NCI-H128 (cell line): ENCODE data around the gene TSEN2.
"Not testable (repeated sequence)": the region's sequence is repeated elsewhere in the genome, so short reads cannot be mapped to it uniquely, and the experiment has no call there.

ENCODE experiments used
- DNase-seq: peaks from one replicate; lab custom pipeline; 2025; ENCODE audit not compliant: unreplicated experiment; lab: John Stamatoyannopoulos, UW

The TSEN2 gene

GRCh38 chr3:12471241-12471640 lies 13.0 kb upstream of the TSEN2 start:
- no peak for DNase-seq

GRCh38 chr3:12472000-12472610 lies 12.2 kb upstream of the TSEN2 start:
- DNase-seq: no peak

GRCh38 chr3:12472796-12473195 lies 11.5 kb upstream of the TSEN2 start:
- no peak for DNase-seq

GRCh38 chr3:12473511-12473910 lies 10.8 kb upstream of the TSEN2 start:
- no peak for DNase-seq

- DNase-seq: no peak
Measured at GRCh38 chr3:12476238-12476897, 7.9 kb upstream of the TSEN2 start.

DNA sequence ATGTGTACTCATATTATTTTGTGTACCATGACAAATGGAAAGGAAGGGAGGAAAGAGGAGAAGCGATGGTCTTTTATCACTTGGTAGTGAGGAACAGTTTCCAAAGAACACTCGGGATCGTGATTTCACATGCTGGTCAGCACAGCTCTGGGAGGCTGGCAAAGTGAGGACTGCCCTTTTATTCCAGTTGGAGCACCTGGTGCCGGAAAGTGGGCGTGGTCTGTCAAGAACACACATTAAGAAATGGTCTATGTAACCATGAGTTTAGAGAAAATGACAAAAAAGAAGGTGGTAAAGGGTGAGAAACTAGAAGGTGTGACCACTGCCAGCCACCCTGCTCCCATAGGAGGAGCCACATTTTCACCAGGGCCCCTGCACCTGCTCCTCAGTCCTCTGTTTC lies 7.0 kb upstream of the TSEN2 start:
- DNase-seq: no peak

- no peak for DNase-seq
Measured at GRCh38 chr3:12478326-12478725, 6.0 kb upstream of the TSEN2 start.

GRCh38 chr3:12479198-12479597 lies 5.1 kb upstream of the TSEN2 start:
- not testable (repeated sequence) for DNase-seq

DNA sequence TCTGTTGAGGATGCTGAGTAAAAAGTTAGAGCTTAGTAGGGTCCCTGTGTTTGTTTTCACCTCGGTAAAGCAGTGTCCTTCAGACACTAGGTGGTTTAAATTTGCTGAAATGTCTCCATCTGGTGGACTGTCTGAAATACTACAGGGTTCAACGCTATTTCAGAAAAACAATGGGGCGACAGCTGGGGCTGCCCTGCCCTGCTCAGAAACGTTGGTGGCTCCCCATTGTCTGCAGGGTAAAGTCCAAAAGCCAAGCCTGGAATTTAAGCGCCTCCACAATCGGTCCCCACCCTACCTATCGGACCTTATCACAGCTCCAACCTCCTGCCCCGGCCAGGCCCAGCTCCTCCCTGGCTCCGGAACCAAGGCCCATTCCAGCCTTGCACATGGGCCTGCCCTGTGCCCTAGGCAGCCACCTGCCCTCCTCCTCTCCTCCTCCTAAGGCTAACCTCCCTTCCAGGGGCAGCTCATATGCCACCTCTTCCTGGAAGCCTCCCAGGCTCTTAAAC lies 4.3 kb upstream of the TSEN2 start:
- DNase-seq: no peak

DNA sequence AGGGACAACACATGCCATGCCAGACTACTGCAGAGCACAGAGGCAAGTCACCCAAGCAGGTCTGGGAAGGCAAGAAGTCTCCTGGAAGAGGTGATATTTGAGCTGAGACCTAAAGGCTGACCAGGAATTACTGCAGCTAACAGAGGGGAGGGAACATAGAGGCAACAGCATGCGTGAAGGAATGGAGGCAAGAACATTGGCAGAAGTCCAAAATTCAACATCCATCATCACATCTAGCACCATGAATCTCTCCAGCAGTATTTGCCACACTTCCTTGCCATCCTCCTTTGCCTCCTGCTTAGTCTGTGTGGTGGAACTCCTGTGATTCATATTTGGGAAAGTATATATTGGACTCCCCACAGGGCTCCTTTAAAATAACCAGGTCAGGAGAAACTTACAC lies 870 bp upstream of the TSEN2 start:
- no peak for DNase-seq

DNA sequence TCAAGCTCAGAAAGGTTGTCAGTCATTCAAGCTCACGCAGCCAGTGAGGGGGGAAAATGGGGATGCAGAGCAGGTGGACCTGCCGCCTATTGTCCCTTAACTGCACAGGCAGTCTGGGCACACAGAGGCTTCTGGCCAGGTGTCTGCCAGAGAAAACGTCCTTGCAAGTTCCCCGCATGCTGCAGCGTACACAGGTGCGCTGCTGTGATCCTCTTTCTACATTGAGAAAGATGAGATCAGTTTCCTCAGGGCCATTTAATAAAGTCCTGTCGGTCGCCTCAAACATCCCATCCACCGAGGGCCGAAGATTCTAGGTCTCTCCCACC lies 445 bp upstream of the TSEN2 start:
- no peak for DNase-seq

DNA sequence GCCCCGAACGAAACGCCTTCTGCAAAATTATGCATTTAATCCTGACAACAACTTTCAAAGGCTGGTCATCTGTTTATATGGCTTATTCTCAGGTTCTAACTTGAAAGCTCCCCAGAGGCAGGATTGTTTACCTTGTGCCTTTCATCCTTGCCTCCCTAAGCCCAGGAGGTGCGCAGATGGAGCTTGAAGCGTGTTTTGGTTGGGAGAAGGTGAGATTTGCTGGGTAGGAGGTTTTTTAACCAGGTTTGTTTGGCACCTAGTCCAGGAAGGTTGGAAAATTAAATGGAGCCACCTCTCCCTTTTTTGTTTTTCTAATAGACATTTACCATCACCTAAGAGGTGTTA lies 675 bp downstream of the TSEN2 start:
- DNase-seq: no peak

GRCh38 chr3:12486001-12486400 lies 1.7 kb downstream of the TSEN2 start:
- DNase-seq: no peak

GRCh38 chr3:12486916-12487315 lies 2.6 kb downstream of the TSEN2 start:
- no peak for DNase-seq

GRCh38 chr3:12487336-12487735 lies 3.1 kb downstream of the TSEN2 start:
- DNase-seq: no peak

GRCh38 chr3:12487786-12488185 lies 3.5 kb downstream of the TSEN2 start:
- no peak for DNase-seq

- no peak for DNase-seq
Measured at GRCh38 chr3:12489368-12489767, 5.1 kb downstream of the TSEN2 start.

GRCh38 chr3:12489832-12490231 lies 5.6 kb downstream of the TSEN2 start:
- no peak for DNase-seq

GRCh38 chr3:12490547-12490946 lies 6.3 kb downstream of the TSEN2 start:
- no peak for DNase-seq

- no peak for DNase-seq
Measured at GRCh38 chr3:12495749-12496452, 11.6 kb downstream of the TSEN2 start.

DNA sequence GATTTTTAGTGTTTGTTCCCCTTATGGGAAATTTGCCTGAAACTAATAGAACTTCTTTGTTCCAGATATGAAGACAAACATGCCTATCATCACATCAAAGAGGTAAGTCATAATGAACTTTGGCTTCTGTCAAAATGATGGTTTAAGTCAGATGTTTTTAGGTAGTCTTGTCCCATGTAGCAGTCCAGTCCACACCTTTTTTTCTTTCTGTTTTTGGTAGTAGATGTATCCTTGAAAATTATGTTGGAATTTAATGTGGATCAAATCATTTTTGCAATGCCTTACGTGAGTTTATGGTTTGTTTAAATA lies 12.1 kb downstream of the TSEN2 start:
- no peak for DNase-seq

GRCh38 chr3:12499474-12499873 lies 15.2 kb downstream of the TSEN2 start:
- no peak for DNase-seq
